T-cell (primary cell): ENCODE measurements around the gene ST6GAL2. TPM values are rescaled to one million over a fixed set of nuclear protein-coding genes. Genes with fewer than 3 reads are reported as not detected.

ENCODE experiments used
- ATAC-seq, 4 experiments: fragments of 200-7000 bp in 3 of 4; fragments of 150-1000 bp in 1 of 4; cut with Tn5 transposase; replicated peaks in 1 of 4; 1 replicate in 3 of 4; 2 replicates in 1 of 4; pipeline ENCODE4 v1.10.0; 2021; ENCODE audit warnings: moderate library complexity in 3 of 4, mild to moderate bottlenecking in 2 of 4, moderate number of reproducible peaks in 1 of 4
- CTCF ChIA-PET, 2 donors: fragments of 300-600 bp; sonication (Branson Sonifier 250); formaldehyde crosslinking; loops; one replicate each; lab custom pipeline; 2022; ENCODE audit warnings: antibody characterized with exemption in 2 of 2; lab: Charles Lee
- POLR2A ChIA-PET, 2 donors: fragments of 300-600 bp; sonication (Branson Sonifier 250); formaldehyde crosslinking; loops; one replicate each; lab custom pipeline; 2022; ENCODE audit warnings: antibody characterized with exemption in 2 of 2; lab: Charles Lee
- DNase-seq, 35 experiments: peaks; one replicate each; pipeline versions ENCODE4 v3.0.0 to v3.0.0-alpha.2; 2013 to 2023
- H3K27ac ChIP-seq: one replicate; pipeline ENCODE4 v1.5.1; 2013; ENCODE audit warnings: low read length
- H3K27me3 ChIP-seq, 2 experiments: replicated peaks in 1 of 2; 1 replicate in 1 of 2; 2 replicates in 1 of 2; pipeline versions ENCODE4 v1.6.1 to v1.7.0; 2013; ENCODE audit warnings: low read length in 1 of 2, mixed read lengths in 1 of 2; ENCODE audit not compliant: control insufficient read depth in 2 of 2, insufficient read depth in 2 of 2; ENCODE audit errors: extremely low read depth in 1 of 2
- H3K36me3 ChIP-seq, 2 donors: 1 replicate in 1 of 2; 2 replicates in 1 of 2; pipeline versions ENCODE4 v1.6.1 to v1.7.0; 2013; ENCODE audit warnings: low read length in 1 of 2; ENCODE audit not compliant: control insufficient read depth in 2 of 2, insufficient read depth in 1 of 2; ENCODE audit errors: extremely low read depth in 1 of 2
- H3K4me1 ChIP-seq, 2 experiments: 1 replicate in 1 of 2; 2 replicates in 1 of 2; pipeline versions ENCODE4 v1.6.1 to v1.7.0; 2013; ENCODE audit warnings: low read length in 2 of 2, mixed read lengths in 1 of 2; ENCODE audit not compliant: insufficient read depth in 2 of 2, control insufficient read depth in 1 of 2; ENCODE audit errors: extremely low read depth in 1 of 2
- H3K4me3 ChIP-seq, 2 donors: 1 replicate in 1 of 2; 2 replicates in 1 of 2; pipeline versions ENCODE4 v1.5.1 to v1.7.0; 2013; ENCODE audit warnings: mild to moderate bottlenecking in 2 of 2, low read length in 1 of 2, moderate library complexity in 1 of 2; ENCODE audit not compliant: control insufficient read depth in 1 of 2; ENCODE audit errors: extremely low read depth in 1 of 2
- H3K9me3 ChIP-seq: 2 replicates; pipeline ENCODE4 v1.7.0; 2013
- H3K27ac Mint-ChIP-seq, 2 donors: one replicate each; pipeline ENCODE4 v1.8.0; 2020 to 2021; ENCODE audit warnings: mild to moderate bottlenecking in 2 of 2, mixed read lengths in 2 of 2
- H3K27me3 Mint-ChIP-seq, 2 donors: one replicate each; pipeline ENCODE4 v1.8.0; 2021 to 2022; ENCODE audit warnings: mixed read lengths in 2 of 2
- H3K36me3 Mint-ChIP-seq: one replicate; pipeline ENCODE4 v1.8.0; 2021; ENCODE audit warnings: mixed read lengths
- H3K4me1 Mint-ChIP-seq, 3 donors: one replicate each; pipeline ENCODE4 v1.8.0; 2020 to 2022; ENCODE audit warnings: mixed read lengths in 3 of 3, mild to moderate bottlenecking in 1 of 3
- H3K4me3 Mint-ChIP-seq, 3 donors: one replicate each; pipeline ENCODE4 v1.8.0; 2020 to 2022; ENCODE audit warnings: mild to moderate bottlenecking in 3 of 3, mixed read lengths in 3 of 3, moderate library complexity in 3 of 3
- H3K9me3 Mint-ChIP-seq, 3 donors: one replicate each; pipeline ENCODE4 v1.8.0; 2020 to 2022; ENCODE audit warnings: mixed read lengths in 3 of 3
- WGBS: methylation state at CpG from one replicate; pipeline ENCODE4 v1.1.5; 2013; ENCODE audit warnings: missing lambda C conversion rate; ENCODE audit not compliant: insufficient coverage; 5-methylcytosine and 5-hydroxymethylcytosine counted together
- total RNA-seq, 35 experiments: library from RNA in 6 of 35; stranded (reverse) in 6 of 35; fragments of 120-200 nt in 1 of 35; gene quantifications; one replicate each; pipeline versions ENCODE4 v1.2.1 to v1.2.4 and lab custom pipeline; 2013 to 2026

The ST6GAL2 gene
- total RNA-seq, 5 donors from 2014 or later (not counting 1 experiment from before 2014, with no cell fraction given) = 0.10 to 2.4 TPM; not detected in 3

DNA sequence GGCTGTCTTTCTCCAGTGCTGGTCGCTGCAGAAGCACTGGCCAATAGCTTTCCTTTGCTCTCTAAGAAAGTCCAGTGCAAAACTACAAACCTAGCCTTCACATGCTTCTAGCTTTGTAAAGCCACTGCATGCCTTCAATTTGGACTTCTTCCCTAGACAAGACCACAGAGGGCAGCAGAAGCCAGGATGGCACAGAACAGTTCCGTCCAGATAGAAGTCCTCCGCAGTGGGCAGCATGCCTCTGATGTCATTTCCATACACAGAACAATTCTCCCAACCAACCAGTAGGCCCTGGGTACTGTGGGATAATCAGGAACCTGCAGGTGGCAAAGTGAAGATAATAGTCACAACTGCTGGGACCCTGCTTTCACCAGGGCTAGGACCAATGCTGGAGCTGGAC lies 3.3 kb downstream of the ST6GAL2 start:
- H3K4me3 Mint-ChIP-seq = no peak overlapping the region
- WGBS = 100% methylated on average over 1 of the region's 3 CpGs
- peaks cover 25 to 28% of the 10 kb centered on the region in 2 donors for H3K27me3 Mint-ChIP-seq
- Histone ChIP-seq H3K27me3 (peaks cover 5 to 22% of the 10 kb centered on the region in 2 experiments), H3K36me3 (no peaks in the 10 kb centered on the region), H3K27ac (no peak overlapping the region), H3K9me3 (no peaks in the 10 kb centered on the region), H3K4me1 (no peaks in the 10 kb centered on the region), H3K4me3 (no peak overlapping the region)
- H3K4me1 Mint-ChIP-seq = peaks cover 0 to 8% (median 3%) of the 10 kb centered on the region in 3 donors
- DNase-seq (no peak), ATAC-seq (no peak)
- H3K9me3 Mint-ChIP-seq = no peaks in the 10 kb centered on the region
- ChIA-PET POLR2A (no interaction called here), CTCF (no interaction called here)
- H3K27ac Mint-ChIP-seq = no peak overlapping the region
- H3K36me3 Mint-ChIP-seq = no peaks in the 10 kb centered on the region

GRCh38 chr2:106878206-106878605 lies 7.8 kb downstream of the ST6GAL2 start:
- ChIA-PET CTCF (no interaction called here), POLR2A (no interaction called here)
- Mint-ChIP-seq H3K4me3 (no peak overlapping the region), H3K9me3 (peaks cover 0 to 6% (median 0%) of the 10 kb centered on the region in 3 donors), H3K4me1 (no peaks in the 10 kb centered on the region), H3K27ac (no peak overlapping the region), H3K36me3 (no peaks in the 10 kb centered on the region), H3K27me3 (peaks cover 0 to 26% of the 10 kb centered on the region in 2 donors)
- DNase-seq (no peak), ATAC-seq (no peak)
- 93% methylated on average over 2 of the region's 4 CpGs for WGBS
- no peak overlapping the region for H3K27ac ChIP-seq
- no peaks in the 10 kb centered on the region for H3K9me3 ChIP-seq
- no peak overlapping the region for H3K4me3 ChIP-seq
- H3K4me1 ChIP-seq = no peaks in the 10 kb centered on the region
- peaks cover 2 to 3% of the 10 kb centered on the region in 2 experiments for H3K27me3 ChIP-seq
- no peaks in the 10 kb centered on the region for H3K36me3 ChIP-seq

- Histone ChIP-seq H3K9me3 (no peaks in the 10 kb centered on the region), H3K27me3 (no peaks in the 10 kb centered on the region), H3K4me1 (no peaks in the 10 kb centered on the region), H3K27ac (no peak overlapping the region), H3K4me3 (no peak overlapping the region), H3K36me3 (no peaks in the 10 kb centered on the region)
- WGBS = 8% methylated on average over 2 of the region's 5 CpGs
- H3K9me3 Mint-ChIP-seq = peaks cover 0 to 6% (median 0%) of the 10 kb centered on the region in 3 donors
- no peak for DNase-seq
- H3K36me3 Mint-ChIP-seq = no peaks in the 10 kb centered on the region
- peaks cover 0 to 16% of the 10 kb centered on the region in 2 donors for H3K27me3 Mint-ChIP-seq
- no peak for ATAC-seq
- H3K4me1 Mint-ChIP-seq = no peaks in the 10 kb centered on the region
- H3K4me3 Mint-ChIP-seq = no peak overlapping the region
- POLR2A ChIA-PET = no interaction called here
- CTCF ChIA-PET = no interaction called here
- no peak overlapping the region for H3K27ac Mint-ChIP-seq
These were observed 9.3 kb downstream of the ST6GAL2 start for GRCh38 chr2:106876699-106877098.

DNA sequence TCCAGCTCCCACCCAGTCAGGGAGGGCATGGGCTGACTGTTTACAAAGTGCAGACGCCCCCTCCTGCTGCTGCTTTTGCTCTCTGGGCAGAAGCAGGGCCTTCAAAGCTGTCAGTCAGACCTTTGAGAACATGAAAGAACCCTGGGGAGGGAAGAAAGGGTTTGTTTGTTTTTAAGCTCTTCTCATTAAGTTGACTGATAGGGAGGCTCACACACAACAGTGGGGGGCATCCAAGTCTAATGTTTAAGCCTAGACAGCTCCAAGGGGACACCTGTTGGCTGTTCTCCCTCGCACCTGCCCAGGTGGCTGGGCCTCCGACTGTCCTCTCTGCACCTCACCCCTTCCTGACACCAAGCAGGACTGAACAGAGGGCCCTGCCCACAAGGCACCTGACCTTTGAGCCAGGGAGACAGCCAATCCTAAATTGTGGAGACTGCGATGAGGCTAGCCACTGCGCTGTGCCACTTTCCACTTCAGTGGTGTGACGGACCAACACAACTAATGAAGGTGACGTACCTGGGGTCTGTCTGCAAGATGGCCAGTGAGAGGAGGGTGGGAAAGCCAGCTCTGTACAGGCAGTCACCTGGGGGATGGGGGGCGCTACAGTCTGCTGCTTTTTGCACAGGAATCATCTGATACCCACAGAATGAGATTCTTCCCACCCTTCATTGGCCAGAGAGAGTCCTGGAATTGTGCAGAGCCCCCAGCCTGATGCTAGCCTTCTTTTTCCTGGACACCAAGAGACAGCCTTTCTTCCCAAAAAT lies 16.3 kb downstream of the ST6GAL2 start:
- no peak overlapping the region for H3K4me3 Mint-ChIP-seq
- Histone ChIP-seq H3K4me1 (no peaks in the 10 kb centered on the region), H3K27ac (no peak overlapping the region), H3K27me3 (no peaks in the 10 kb centered on the region), H3K36me3 (no peaks in the 10 kb centered on the region), H3K4me3 (no peak overlapping the region), H3K9me3 (no peaks in the 10 kb centered on the region)
- ATAC-seq (no peak), DNase-seq (no peak)
- ChIA-PET CTCF (no interaction called here), POLR2A (interaction anchor here in 1 of 2 donors (0.5 kb wide), 1 partner anchor 1923 kb away, joined by 3 read pairs; no protein-coding TSS in a partner anchor)
- H3K27me3 Mint-ChIP-seq = peaks cover 0 to 15% of the 10 kb centered on the region in 2 donors
- no peaks in the 10 kb centered on the region for H3K4me1 Mint-ChIP-seq
- H3K9me3 Mint-ChIP-seq = peaks cover 0 to 12% (median 2%) of the 10 kb centered on the region in 3 donors
- H3K27ac Mint-ChIP-seq = no peak overlapping the region
- H3K36me3 Mint-ChIP-seq = no peaks in the 10 kb centered on the region
- WGBS = 77% methylated on average over 6 of the region's 8 CpGs

DNA sequence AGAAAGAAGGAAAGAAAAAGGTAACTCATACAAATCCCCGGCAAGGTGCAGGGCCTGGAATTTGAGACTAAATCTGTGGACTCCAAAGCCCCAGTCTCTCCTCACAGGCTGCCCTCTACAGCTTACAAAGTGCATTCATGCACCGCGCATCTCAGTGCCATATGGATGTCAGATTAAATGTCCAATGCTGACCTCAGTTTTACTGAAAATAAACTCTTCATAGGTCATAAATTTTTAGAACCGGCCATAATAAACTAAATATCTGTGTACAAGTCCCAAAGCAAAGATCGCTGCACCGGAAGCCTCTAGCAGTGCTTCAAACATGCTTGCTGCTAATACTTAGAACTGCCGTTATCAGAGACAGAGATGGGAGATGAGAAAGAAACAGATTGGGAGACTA lies 17.7 kb downstream of the ST6GAL2 start:
- H3K27ac Mint-ChIP-seq = no peak overlapping the region
- no peaks in the 10 kb centered on the region for H3K36me3 Mint-ChIP-seq
- Histone ChIP-seq H3K27me3 (no peaks in the 10 kb centered on the region), H3K4me1 (no peaks in the 10 kb centered on the region), H3K36me3 (no peaks in the 10 kb centered on the region), H3K27ac (no peak overlapping the region), H3K9me3 (no peaks in the 10 kb centered on the region), H3K4me3 (no peak overlapping the region)
- DNase-seq = no peak
- H3K27me3 Mint-ChIP-seq = peaks cover 3 to 9% of the 10 kb centered on the region in 2 donors
- no peak for ATAC-seq
- CTCF ChIA-PET = no interaction called here
- peaks cover 0 to 6% (median 2%) of the 10 kb centered on the region in 3 donors for H3K9me3 Mint-ChIP-seq
- H3K4me3 Mint-ChIP-seq = no peak overlapping the region
- WGBS = 83% methylated on average over 5 of the region's 7 CpGs
- POLR2A ChIA-PET = interaction anchor here in 1 of 2 donors (0.6 kb wide), 1 partner anchor 459 kb away, joined by 3 read pairs; no protein-coding TSS in a partner anchor
- no peaks in the 10 kb centered on the region for H3K4me1 Mint-ChIP-seq

GRCh38 chr2:106867196-106867953 lies 18.6 kb downstream of the ST6GAL2 start:
- ChIA-PET POLR2A (interaction anchor here in 1 of 2 donors (0.6 kb wide), 1 partner anchor 460 kb away, joined by 3 read pairs; no protein-coding TSS in a partner anchor), CTCF (no interaction called here)
- Histone ChIP-seq H3K9me3 (no peaks in the 10 kb centered on the region), H3K27ac (no peak overlapping the region), H3K27me3 (no peaks in the 10 kb centered on the region), H3K36me3 (no peaks in the 10 kb centered on the region), H3K4me1 (no peaks in the 10 kb centered on the region), H3K4me3 (no peak overlapping the region)
- H3K27ac Mint-ChIP-seq = no peak overlapping the region
- no peak overlapping the region for H3K4me3 Mint-ChIP-seq
- H3K36me3 Mint-ChIP-seq = no peaks in the 10 kb centered on the region
- H3K9me3 Mint-ChIP-seq = peaks cover 0 to 6% (median 2%) of the 10 kb centered on the region in 3 donors
- DNase-seq (no peak), ATAC-seq (no peak)
- no peaks in the 10 kb centered on the region for H3K4me1 Mint-ChIP-seq
- H3K27me3 Mint-ChIP-seq = peaks cover 3 to 9% of the 10 kb centered on the region in 2 donors
- WGBS = 65% methylated on average over 8 of the region's 10 CpGs
